GM12878 (cell line): ENCODE results near the gene APLP2.

ENCODE experiments used
- CEBPB ChIP-seq, 2 experiments: fragments of 150-350 bp in 1 of 2; IDR thresholded peaks; 2 replicates each; pipeline ENCODE4 v1.6.1; 2012 to 2014; ENCODE audit warnings: low read depth in 2 of 2, low read length in 2 of 2, borderline replicate concordance in 1 of 2, inconsistent platforms in 1 of 2
- CTCF ChIP-seq, 3 experiments: IDR thresholded peaks in 2 of 3; conservative IDR thresholded peaks in 1 of 3; 2 replicates each; pipeline ENCODE4 v1.5.1; 2011; ENCODE audit warnings: low read depth in 3 of 3, low read length in 3 of 3, mild to moderate bottlenecking in 3 of 3, control low read depth in 2 of 3, moderate library complexity in 2 of 3, inconsistent platforms in 1 of 3, mixed read lengths in 1 of 3; ENCODE audit not compliant: control insufficient read depth in 2 of 3, insufficient read depth in 1 of 3; ENCODE audit errors: extremely low read depth in 1 of 3
- E2F4 ChIP-seq: IDR thresholded peaks from 2 replicates; pipeline ENCODE4 v1.6.1; 2012; ENCODE audit warnings: low read depth, low read length, improper control_type of control experiment
- EP300 ChIP-seq, 2 experiments: fragments of 150-350 bp in 1 of 2; IDR thresholded peaks; 2 replicates each; pipeline ENCODE4 v1.6.1; 2011 to 2012; ENCODE audit warnings: low read depth in 2 of 2, low read length in 2 of 2, borderline replicate concordance in 1 of 2, improper control_type of control experiment in 1 of 2, inconsistent platforms in 1 of 2; ENCODE audit not compliant: control insufficient read depth in 1 of 2
- EZH2 ChIP-seq: IDR thresholded peaks from 2 replicates; pipeline ENCODE4 v1.6.1; 2012; ENCODE audit warnings: low read depth, mild to moderate bottlenecking, control low read depth, inconsistent platforms, low read length, borderline replicate concordance; ENCODE audit not compliant: control insufficient read depth
- HDAC2 ChIP-seq: fragments of 200-600 bp; sonication (generic); IDR thresholded peaks from 2 replicates; pipeline ENCODE4 v1.6.1; 2017
- PBX3 ChIP-seq: IDR thresholded peaks from 2 replicates; pipeline ENCODE4 v1.6.1; 2011; ENCODE audit warnings: mild to moderate bottlenecking, low read depth, low read length, moderate library complexity; ENCODE audit not compliant: insufficient replicate concordance
- POLR2AphosphoS5 ChIP-seq: IDR thresholded peaks from 2 replicates; pipeline ENCODE4 v1.6.1; 2011; ENCODE audit warnings: mild to moderate bottlenecking, low read length, inconsistent platforms
- SIN3A ChIP-seq: IDR thresholded peaks from 2 replicates; pipeline ENCODE4 v1.6.1; 2012; ENCODE audit warnings: low read depth, low read length, improper control_type of control experiment
- SKIL ChIP-seq: fragments of 450-650 bp; IDR thresholded peaks from 2 replicates; pipeline ENCODE4 v1.6.1; 2017; ENCODE audit warnings: mild to moderate bottlenecking, low read depth, inconsistent platforms; ENCODE audit not compliant: poor library complexity, severe bottlenecking
- SMAD1 ChIP-seq: fragments of 450-650 bp; IDR thresholded peaks from 2 replicates; pipeline ENCODE4 v1.6.1; 2018; ENCODE audit warnings: mild to moderate bottlenecking, low read depth; ENCODE audit not compliant: partially characterized antibody
- TAF1 ChIP-seq: IDR thresholded peaks from 2 replicates; pipeline ENCODE4 v1.6.1; 2011; ENCODE audit warnings: mild to moderate bottlenecking, low read depth, low read length, borderline replicate concordance
- USF2 ChIP-seq: IDR thresholded peaks from 2 replicates; pipeline ENCODE4 v1.6.1; 2011; ENCODE audit warnings: low read depth, low read length, improper control_type of control experiment, borderline replicate concordance
- ZSCAN29 ChIP-seq: fragments of 450-650 bp; IDR thresholded peaks from 2 replicates; pipeline ENCODE4 v1.6.1; 2017; ENCODE audit warnings: mild to moderate bottlenecking, moderate library complexity

- TF ChIP-seq CTCF (IDR thresholded peaks at IDR 0.05 in 2 of 3, conservative IDR thresholded peaks at IDR 0.05 in 1 of 3; ENCODE audit: control insufficient read depth in 2 of 3, extremely low read depth in 1 of 3, insufficient read depth in 1 of 3, low read depth in 3 of 3, low read length in 3 of 3), result peak; percentile 16 to 28 (median 26); a peak in 4 of 6 replicates
- no peak for TF ChIP-seq SMAD1
- TF ChIP-seq ZSCAN29, result no peak
- TF ChIP-seq PBX3, result no peak
- no peak for TF ChIP-seq SIN3A
- no peak for TF ChIP-seq EP300 (IDR thresholded peaks at IDR 0.05; ENCODE audit: borderline replicate concordance in 1 of 2, control insufficient read depth in 1 of 2, low read depth in 2 of 2, low read length in 2 of 2)
- TF ChIP-seq CEBPB (IDR thresholded peaks at IDR 0.05; ENCODE audit: borderline replicate concordance in 1 of 2, low read depth in 2 of 2, low read length in 2 of 2), result no peak
- TF ChIP-seq EZH2, result no peak
- no peak for TF ChIP-seq TAF1
- no peak for TF ChIP-seq POLR2AphosphoS5
- TF ChIP-seq HDAC2, result no peak
- no peak for TF ChIP-seq E2F4
- no peak for TF ChIP-seq SKIL
- TF ChIP-seq USF2, result no peak
Observed at GRCh38 chr11:130070109-130070845, 583 bp downstream of the APLP2 start.
